Kidney (tissue), 14 donors: Measurements from ENCODE around the gene MGA. TPM values are rescaled to one million over a fixed set of nuclear protein-coding genes. Genes with fewer than 3 reads are reported as not detected.
A peak's percentile ranks its signal among the peaks of the same experiment; 100 is the strongest.

Experiments
- DNase-seq, 5 donors: peaks; one replicate each; pipeline ENCODE4 v3.0.0-alpha.2; 2013 to 2020
- FAIRE-seq: peaks from 2 replicates; lab custom pipeline; 2012; peaks lifted over from hg19 to GRCh38; lab: Jason Lieb, UNC
- H3K27ac ChIP-seq, 2 donors: one replicate each; pipeline ENCODE4 v1.7.0; 2013; ENCODE audit warnings: low read depth in 2 of 2, low read length in 2 of 2, inconsistent platforms in 1 of 2
- H3K27me3 ChIP-seq: one replicate; pipeline ENCODE4 v1.7.1; 2013; ENCODE audit warnings: low read length, inconsistent platforms; ENCODE audit not compliant: control insufficient read depth, insufficient read depth
- H3K36me3 ChIP-seq, 3 donors: one replicate each; pipeline versions ENCODE4 v1.7.0 to v1.7.1; 2013; ENCODE audit warnings: low read length in 3 of 3, control low read depth in 1 of 3, inconsistent platforms in 1 of 3; ENCODE audit not compliant: insufficient read depth in 3 of 3, control insufficient read depth in 2 of 3
- H3K4me1 ChIP-seq, 3 donors: one replicate each; pipeline versions ENCODE4 v1.7.0 to v1.7.1; 2013; ENCODE audit warnings: low read length in 3 of 3, inconsistent platforms in 1 of 3, low read depth in 1 of 3; ENCODE audit not compliant: control insufficient read depth in 2 of 3, insufficient read depth in 2 of 3
- H3K4me3 ChIP-seq, 3 donors: one replicate each; pipeline versions ENCODE4 v1.7.0 to v1.8.1; 2013; ENCODE audit warnings: low read length in 3 of 3, control low read depth in 1 of 3, inconsistent platforms in 1 of 3
- H3K9ac ChIP-seq, 3 donors: one replicate each; pipeline versions ENCODE4 v1.7.0 to v1.7.1; 2013; ENCODE audit warnings: low read length in 3 of 3, control low read depth in 1 of 3, inconsistent platforms in 1 of 3
- H3K9me3 ChIP-seq, 3 donors: one replicate each; pipeline versions ENCODE4 v1.7.0 to v1.7.1; 2013; ENCODE audit warnings: low read length in 3 of 3, control low read depth in 1 of 3, inconsistent platforms in 1 of 3; ENCODE audit not compliant: control insufficient read depth in 2 of 3, insufficient read depth in 1 of 3
- intact Hi-C: fragments of 100-400 bp; cut with DNase I; formaldehyde crosslinking; loops from one replicate; pipeline ENCODE4 v1.11.1; 2022
- polyA plus RNA-seq: library from polyadenylated mRNA; stranded (reverse); fragments of 350-450 nt; fragmentation: Illumina TruSeq; extraction: RNeasy Lipid Tissue Mini Kit (QIAGEN cat#74804); gene quantifications from one replicate; pipeline ENCODE4 v1.2.3, GENCODE V29; 2014; ENCODE audit warnings: low read depth, low replicate concordance; ENCODE audit not compliant: insufficient read depth
- total RNA-seq: library from RNA; stranded (reverse); fragmentation: NEBNext Ultra II Directional; extraction: Animal tissue kit (Norgen Biotek cat#: 25700); gene quantifications from one replicate; pipeline ENCODE4 v1.2.1, GENCODE V29; 2021
- TF ChIP-seq, protein P1 (sequence below): IDR thresholded peaks from 3 replicates; pipeline ENCODE4 v1.5.1; 2012; ENCODE audit warnings: mild to moderate bottlenecking, moderate library complexity, borderline replicate concordance; ENCODE audit not compliant: insufficient read depth; ENCODE audit errors: extremely low read depth
- donor health status: control.
- donor health status: control.
- donor health status: control.
- donor health status: control.
- donor health status: control.
- donor health status: DM: yes; HTN: yes; CAD: no.
- donor health status: Normal renal cell carcinoma (clear cell type).

The MGA gene
- total and polyA plus RNA-seq, 2 donors from 2014 or later = 1.9 to 40.1 TPM

DNA sequence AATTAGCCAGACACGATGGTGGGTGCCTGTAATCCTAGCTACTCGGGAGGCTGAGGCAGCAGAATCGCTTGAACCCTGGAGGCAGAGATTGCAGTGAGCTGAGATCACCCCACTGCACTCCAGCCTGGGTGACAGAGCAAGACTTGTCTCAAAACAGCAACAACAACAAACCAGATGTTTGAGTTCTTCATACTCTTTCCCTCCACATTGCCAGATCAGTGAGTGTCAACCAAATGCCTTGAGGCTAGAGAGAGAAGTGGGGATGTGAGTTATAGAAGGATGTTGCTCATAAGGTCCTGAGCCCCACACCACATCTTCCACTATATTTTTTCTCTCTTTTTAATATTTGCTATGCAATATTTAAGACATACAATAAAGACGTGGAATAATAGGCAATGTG lies 133.9 kb downstream of the MGA start:
- no peaks in the 10 kb centered on the region for H3K9me3 ChIP-seq
- FAIRE-seq = no peak
- H3K36me3 ChIP-seq = no peaks in the 10 kb centered on the region
- no peak for DNase-seq
- no peak overlapping the region for H3K9ac ChIP-seq
- no peak overlapping the region for H3K4me3 ChIP-seq
- no peak overlapping the region for H3K27ac ChIP-seq
- H3K4me1 ChIP-seq = peaks cover 0 to 34% (median 32%) of the 10 kb centered on the region in 3 donors
- TF ChIP-seq, protein P1, sequence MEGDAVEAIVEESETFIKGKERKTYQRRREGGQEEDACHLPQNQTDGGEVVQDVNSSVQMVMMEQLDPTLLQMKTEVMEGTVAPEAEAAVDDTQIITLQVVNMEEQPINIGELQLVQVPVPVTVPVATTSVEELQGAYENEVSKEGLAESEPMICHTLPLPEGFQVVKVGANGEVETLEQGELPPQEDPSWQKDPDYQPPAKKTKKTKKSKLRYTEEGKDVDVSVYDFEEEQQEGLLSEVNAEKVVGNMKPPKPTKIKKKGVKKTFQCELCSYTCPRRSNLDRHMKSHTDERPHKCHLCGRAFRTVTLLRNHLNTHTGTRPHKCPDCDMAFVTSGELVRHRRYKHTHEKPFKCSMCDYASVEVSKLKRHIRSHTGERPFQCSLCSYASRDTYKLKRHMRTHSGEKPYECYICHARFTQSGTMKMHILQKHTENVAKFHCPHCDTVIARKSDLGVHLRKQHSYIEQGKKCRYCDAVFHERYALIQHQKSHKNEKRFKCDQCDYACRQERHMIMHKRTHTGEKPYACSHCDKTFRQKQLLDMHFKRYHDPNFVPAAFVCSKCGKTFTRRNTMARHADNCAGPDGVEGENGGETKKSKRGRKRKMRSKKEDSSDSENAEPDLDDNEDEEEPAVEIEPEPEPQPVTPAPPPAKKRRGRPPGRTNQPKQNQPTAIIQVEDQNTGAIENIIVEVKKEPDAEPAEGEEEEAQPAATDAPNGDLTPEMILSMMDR = no peak
- intact Hi-C loops = no loop called here
- H3K27me3 ChIP-seq = no peaks in the 10 kb centered on the region

DNA sequence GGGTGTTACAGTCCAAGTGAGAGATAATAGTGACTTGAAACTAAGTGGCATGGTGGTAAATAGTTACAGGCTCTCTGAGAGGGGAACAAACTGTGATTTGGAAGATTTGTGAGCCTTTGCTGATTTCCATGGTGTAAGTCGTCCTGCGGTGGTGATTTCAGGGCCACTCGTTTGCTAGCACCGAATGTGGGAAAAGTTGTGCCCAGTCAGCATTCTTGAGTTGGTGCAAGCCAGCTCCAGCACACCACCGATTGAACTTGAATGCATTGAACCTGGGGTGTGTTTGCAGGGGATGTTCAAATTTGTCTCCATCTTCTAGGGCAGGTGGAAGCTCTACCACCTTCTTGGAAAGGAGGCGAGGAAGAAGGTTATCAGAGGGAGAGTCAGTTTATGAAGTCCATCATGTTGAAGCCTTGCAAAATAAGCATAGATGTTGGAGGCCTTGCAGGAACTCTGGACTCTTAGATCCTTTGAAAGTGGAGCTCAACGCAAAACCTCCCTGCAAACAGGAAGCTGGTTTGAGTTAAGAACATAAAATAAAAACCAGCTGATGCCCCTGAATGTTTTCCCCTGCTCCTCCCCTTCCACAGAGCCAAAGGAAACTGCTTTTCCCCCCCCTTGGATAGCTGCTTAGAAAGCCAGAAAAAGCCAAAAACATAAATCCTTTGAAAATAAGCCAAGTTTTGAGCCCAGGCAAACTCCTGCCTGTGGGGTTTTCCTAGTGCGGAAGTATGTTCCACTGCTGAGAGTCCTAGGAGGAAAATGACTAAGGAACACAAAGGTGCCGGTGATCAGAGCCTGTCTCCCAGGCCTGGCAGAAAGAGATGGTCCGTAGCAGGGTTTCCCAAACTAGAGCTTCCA lies 136.0 kb downstream of the MGA start:
- no peak overlapping the region for H3K4me3 ChIP-seq
- H3K36me3 ChIP-seq = peaks cover 0 to 5% (median 3%) of the 10 kb centered on the region in 3 donors
- DNase-seq (peak in 2 of 5 donors; percentile 39 to 77), FAIRE-seq (no peak)
- intact Hi-C loops = no loop called here
- no peaks in the 10 kb centered on the region for H3K9me3 ChIP-seq
- H3K27ac ChIP-seq = peak overlapping the region; percentile 36 to 49
- peaks cover 0 to 25% (median 17%) of the 10 kb centered on the region in 3 donors for H3K4me1 ChIP-seq
- TF ChIP-seq, protein P1 = no peak
- no peak overlapping the region for H3K9ac ChIP-seq
- H3K27me3 ChIP-seq = no peaks in the 10 kb centered on the region

DNA sequence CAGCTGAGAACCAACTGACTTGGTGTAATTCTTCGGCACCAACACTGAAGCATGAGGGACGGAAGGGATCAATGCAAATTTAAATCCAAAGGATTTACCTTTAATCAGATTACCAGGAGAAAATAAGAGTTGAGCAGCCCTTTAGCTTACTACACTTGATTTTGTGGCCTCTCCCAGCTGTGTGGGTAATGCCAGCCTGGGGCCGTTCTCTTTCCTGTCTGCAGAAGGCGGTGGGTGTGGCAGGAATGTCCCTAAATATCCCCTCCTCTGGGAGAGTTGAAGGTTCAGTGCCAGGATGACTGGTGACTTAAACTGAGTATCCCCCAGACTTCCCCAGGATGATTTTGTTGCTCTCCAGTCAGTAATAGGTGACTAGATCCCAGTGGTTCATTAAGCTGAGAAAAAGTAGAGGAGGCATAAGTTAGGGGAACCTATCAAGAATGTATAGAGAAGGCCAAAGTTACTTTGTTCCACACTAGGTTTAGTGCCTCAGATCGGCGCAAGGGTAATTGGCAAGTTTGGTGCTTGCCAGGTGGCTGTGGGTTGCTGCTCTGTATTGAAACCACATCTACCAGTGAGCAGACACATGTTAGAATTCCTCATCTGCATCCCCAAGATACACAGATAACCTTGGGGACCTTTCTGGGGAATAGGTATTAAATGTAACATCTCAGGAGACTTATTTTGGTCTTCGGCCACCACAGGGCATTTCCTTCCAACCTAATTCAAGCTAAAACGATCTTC lies 137.2 kb downstream of the MGA start:
- H3K4me1 ChIP-seq = peaks cover 0 to 23% (median 17%) of the 10 kb centered on the region in 3 donors
- peak overlapping the region in 1 of 2 donors; percentile 60 for H3K27ac ChIP-seq
- intact Hi-C loops = no loop called here
- no peak for DNase-seq
- H3K9me3 ChIP-seq = no peaks in the 10 kb centered on the region
- H3K27me3 ChIP-seq = no peaks in the 10 kb centered on the region
- no peak overlapping the region for H3K4me3 ChIP-seq
- no peak overlapping the region for H3K9ac ChIP-seq
- no peak for FAIRE-seq
- TF ChIP-seq, protein P1 = no peak
- peaks cover 0 to 5% (median 3%) of the 10 kb centered on the region in 3 donors for H3K36me3 ChIP-seq
